GM12878 (cell line): Measurements from ENCODE around the gene WWP2. TPM values are rescaled to one million over a fixed set of nuclear protein-coding genes. Genes with fewer than 3 reads are reported as not detected.

Source experiments
- ATF7 ChIP-seq: fragments of 450-650 bp; IDR thresholded peaks from 2 replicates; pipeline ENCODE4 v1.6.1; 2016; ENCODE audit warnings: low read depth, mild to moderate bottlenecking
- CBX5 ChIP-seq: sonication (generic); IDR thresholded peaks from 2 replicates; pipeline ENCODE4 v1.6.1; 2016; ENCODE audit warnings: low read depth, moderate library complexity, mild to moderate bottlenecking, inconsistent platforms
- E2F4 ChIP-seq: IDR thresholded peaks from 2 replicates; pipeline ENCODE4 v1.6.1; 2012; ENCODE audit warnings: low read depth, low read length, improper control_type of control experiment
- E4F1 ChIP-seq: fragments of 450-650 bp; IDR thresholded peaks from 2 replicates; pipeline ENCODE4 v1.6.1; 2018; ENCODE audit warnings: borderline replicate concordance, mild to moderate bottlenecking; ENCODE audit not compliant: partially characterized antibody
- GABPA ChIP-seq: IDR thresholded peaks from 2 replicates; pipeline ENCODE4 v1.6.1; 2014; ENCODE audit warnings: antibody characterized with exemption, low read depth, mild to moderate bottlenecking, inconsistent platforms
- HCFC1 ChIP-seq: fragments of 150-350 bp; IDR thresholded peaks from 2 replicates; pipeline ENCODE4 v1.6.1; 2014; ENCODE audit warnings: low read length
- JUND ChIP-seq: IDR thresholded peaks from 2 replicates; pipeline ENCODE4 v1.6.1; 2012; ENCODE audit warnings: low read depth, mild to moderate bottlenecking, low read length, improper control_type of control experiment, moderate library complexity
- MTA3 ChIP-seq: IDR thresholded peaks from 2 replicates; pipeline ENCODE4 v1.6.1; 2012; ENCODE audit warnings: low read length, inconsistent platforms, borderline replicate concordance
- NFIC ChIP-seq: IDR thresholded peaks from 2 replicates; pipeline ENCODE4 v1.6.1; 2012; ENCODE audit warnings: low read depth, mild to moderate bottlenecking, inconsistent platforms, low read length, moderate library complexity
- NRF1 ChIP-seq: conservative IDR thresholded peaks from 2 replicates; pipeline ENCODE4 v1.6.1; 2011; ENCODE audit warnings: mild to moderate bottlenecking, low read depth, low read length, improper control_type of control experiment
- PKNOX1 ChIP-seq: fragments of 450-650 bp; IDR thresholded peaks from 2 replicates; pipeline ENCODE4 v1.6.1; 2016; ENCODE audit warnings: mild to moderate bottlenecking
- PML ChIP-seq: IDR thresholded peaks from 2 replicates; pipeline ENCODE4 v1.6.1; 2012; ENCODE audit warnings: low read length, inconsistent platforms
- POLR2A ChIP-seq: IDR thresholded peaks from 2 replicates; pipeline ENCODE4 v1.6.1; 2011; ENCODE audit warnings: low read depth, mild to moderate bottlenecking, low read length
- POU2F2 ChIP-seq: IDR thresholded peaks from 3 replicates; pipeline ENCODE4 v1.6.1; 2011; ENCODE audit warnings: low read depth, mild to moderate bottlenecking, low read length, borderline replicate concordance
- RELA ChIP-seq: fragments of 450-650 bp; IDR thresholded peaks from 2 replicates; pipeline ENCODE4 v1.8.0; 2014; ENCODE audit warnings: borderline replicate concordance; ENCODE audit not compliant: partially characterized antibody
- SREBF1 ChIP-seq: IDR thresholded peaks from 2 replicates; pipeline ENCODE4 v1.6.1; 2012; ENCODE audit warnings: mild to moderate bottlenecking, low read length
- STAT1 ChIP-seq: fragments of 450-650 bp; conservative IDR thresholded peaks from 2 replicates; pipeline ENCODE4 v1.6.1; 2014; ENCODE audit warnings: antibody characterized with exemption, mild to moderate bottlenecking
- TARDBP ChIP-seq: IDR thresholded peaks from 2 replicates; pipeline ENCODE4 v1.6.1; 2016; ENCODE audit warnings: borderline replicate concordance
- TBL1XR1 ChIP-seq: IDR thresholded peaks from 2 replicates; pipeline ENCODE4 v1.6.1; 2012; ENCODE audit warnings: low read depth, low read length, improper control_type of control experiment
- ZNF207 ChIP-seq: fragments of 450-650 bp; IDR thresholded peaks from 2 replicates; pipeline ENCODE4 v1.6.1; 2014; ENCODE audit warnings: antibody characterized with exemption, mild to moderate bottlenecking, borderline replicate concordance
- polyA plus RNA-seq, 11 experiments: library from polyadenylated mRNA; depleted of rRNA in 4 of 11; unstranded in 6 of 11; stranded (reverse) in 5 of 11; fragments of >200 nt; fragmentation: Nextera tagmentation in 4 of 11; fragmentation: Illumina TruSeq in 1 of 11; extraction: Ambion mirVana in 4 of 11; extraction: Trizol in 1 of 11; gene quantifications; 1 replicate in 1 of 11; 2 replicates in 10 of 11; pipeline versions ENCODE4 v1.2.1 to v1.2.3, GENCODE V29; 2011 to 2016; ENCODE audit warnings: inconsistent platforms in 2 of 11, missing spikeins in 2 of 11, low read depth in 1 of 11
- total RNA-seq, 4 experiments: library from RNA; depleted of rRNA in 3 of 4; stranded (reverse); fragments of >200 nt in 3 of 4; fragmentation: Illumina TruSeq in 1 of 4; extraction: Trizol in 1 of 4; gene quantifications; 2 replicates each; pipeline versions ENCODE4 v1.2.1 to v1.2.3, GENCODE V29; 2013 to 2021
- TF ChIP-seq, protein P1 (sequence below): fragments of 450-650 bp; IDR thresholded peaks from 2 replicates; pipeline ENCODE4 v1.6.1; 2017; ENCODE audit warnings: antibody characterized with exemption, mild to moderate bottlenecking, moderate library complexity
- TF ChIP-seq, protein P2 (sequence below): fragments of 450-650 bp; IDR thresholded peaks from 2 replicates; pipeline ENCODE4 v1.6.1; 2014; ENCODE audit warnings: mild to moderate bottlenecking

Gene WWP2
- total and polyA plus RNA-seq, 10 of the 15 experiments (the other 5 are each of a cell fraction or from before 2014, with no cell fraction given), result 2.8 to 47.0 (median 23.8) TPM

GRCh38 chr16:69754469-69755310 lies 7.4 kb upstream of the WWP2 start, which contains the start of gene NOB1 (continued):
- TF ChIP-seq, protein P1, sequence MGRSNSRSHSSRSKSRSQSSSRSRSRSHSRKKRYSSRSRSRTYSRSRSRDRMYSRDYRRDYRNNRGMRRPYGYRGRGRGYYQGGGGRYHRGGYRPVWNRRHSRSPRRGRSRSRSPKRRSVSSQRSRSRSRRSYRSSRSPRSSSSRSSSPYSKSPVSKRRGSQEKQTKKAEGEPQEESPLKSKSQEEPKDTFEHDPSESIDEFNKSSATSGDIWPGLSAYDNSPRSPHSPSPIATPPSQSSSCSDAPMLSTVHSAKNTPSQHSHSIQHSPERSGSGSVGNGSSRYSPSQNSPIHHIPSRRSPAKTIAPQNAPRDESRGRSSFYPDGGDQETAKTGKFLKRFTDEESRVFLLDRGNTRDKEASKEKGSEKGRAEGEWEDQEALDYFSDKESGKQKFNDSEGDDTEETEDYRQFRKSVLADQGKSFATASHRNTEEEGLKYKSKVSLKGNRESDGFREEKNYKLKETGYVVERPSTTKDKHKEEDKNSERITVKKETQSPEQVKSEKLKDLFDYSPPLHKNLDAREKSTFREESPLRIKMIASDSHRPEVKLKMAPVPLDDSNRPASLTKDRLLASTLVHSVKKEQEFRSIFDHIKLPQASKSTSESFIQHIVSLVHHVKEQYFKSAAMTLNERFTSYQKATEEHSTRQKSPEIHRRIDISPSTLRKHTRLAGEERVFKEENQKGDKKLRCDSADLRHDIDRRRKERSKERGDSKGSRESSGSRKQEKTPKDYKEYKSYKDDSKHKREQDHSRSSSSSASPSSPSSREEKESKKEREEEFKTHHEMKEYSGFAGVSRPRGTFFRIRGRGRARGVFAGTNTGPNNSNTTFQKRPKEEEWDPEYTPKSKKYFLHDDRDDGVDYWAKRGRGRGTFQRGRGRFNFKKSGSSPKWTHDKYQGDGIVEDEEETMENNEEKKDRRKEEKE, result no peak
- TF ChIP-seq TARDBP (no peak), SREBF1 (no peak), POLR2A (peak; percentile 98), E2F4 (no peak), PML (peak; percentile 75; the same call in 1 of the 2 replicates), E4F1 (peak; percentile 87), TBL1XR1 (no peak), NRF1 (peak; percentile 95), POU2F2 (peak; percentile 74; the same call in 2 of the 3 replicates), MTA3 (no peak), ATF7 (no peak), PKNOX1 (no peak; the same call in 1 of the 2 replicates), CBX5 (0 out of 2 replicates have a peak, but pooled peaks have one; percentile 49), GABPA (no peak), HCFC1 (peak; percentile 51; the same call in 1 of the 2 replicates), ZNF207 (0 out of 2 replicates have a peak, but pooled peaks have one; percentile 85), STAT1 (peak; percentile 63; the same call in 1 of the 2 replicates), RELA (peak; percentile 90), JUND (no peak), NFIC (no peak)
- TF ChIP-seq, protein P2, sequence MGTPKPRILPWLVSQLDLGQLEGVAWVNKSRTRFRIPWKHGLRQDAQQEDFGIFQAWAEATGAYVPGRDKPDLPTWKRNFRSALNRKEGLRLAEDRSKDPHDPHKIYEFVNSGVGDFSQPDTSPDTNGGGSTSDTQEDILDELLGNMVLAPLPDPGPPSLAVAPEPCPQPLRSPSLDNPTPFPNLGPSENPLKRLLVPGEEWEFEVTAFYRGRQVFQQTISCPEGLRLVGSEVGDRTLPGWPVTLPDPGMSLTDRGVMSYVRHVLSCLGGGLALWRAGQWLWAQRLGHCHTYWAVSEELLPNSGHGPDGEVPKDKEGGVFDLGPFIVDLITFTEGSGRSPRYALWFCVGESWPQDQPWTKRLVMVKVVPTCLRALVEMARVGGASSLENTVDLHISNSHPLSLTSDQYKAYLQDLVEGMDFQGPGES, result peak; percentile 50; the same call in 1 of the 2 replicates
